ENCODE measurements around the gene MSMP.

MSMP gene

DNA sequence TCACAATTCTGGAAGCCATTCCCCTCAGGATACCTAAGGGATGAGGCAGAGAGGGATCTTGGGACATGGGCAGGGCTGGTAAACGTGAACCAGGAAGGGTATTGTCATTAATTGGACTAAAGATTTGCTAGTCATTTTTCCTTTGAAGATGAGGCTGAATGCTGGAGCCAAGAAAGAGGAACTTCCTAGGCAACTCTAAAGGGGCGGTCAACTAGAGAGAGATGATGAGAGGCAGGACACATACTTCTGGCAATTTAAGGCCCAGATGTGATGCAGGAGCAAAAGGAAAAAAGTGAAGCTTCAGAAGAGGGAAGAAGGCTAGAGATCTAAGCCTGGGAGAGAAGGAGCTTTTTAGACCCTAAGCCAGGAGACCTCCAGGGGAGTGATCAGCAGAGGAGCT is 10.6 kb downstream of the MSMP start:
- no peak for DNase-seq (ENCODE audit: low spot score)

GRCh38 chr9:35741740-35742139 is 12.3 kb downstream of the MSMP start:
- no peak for DNase-seq (ENCODE audit: low spot score)

- DNase-seq (ENCODE audit: low spot score): no peak
These were observed 13.8 kb downstream of the MSMP start for GRCh38 chr9:35740243-35740642.

- DNase-seq (ENCODE audit: low spot score): no peak
These were observed 15.2 kb downstream of the MSMP start for GRCh38 chr9:35738924-35739323.

DNA sequence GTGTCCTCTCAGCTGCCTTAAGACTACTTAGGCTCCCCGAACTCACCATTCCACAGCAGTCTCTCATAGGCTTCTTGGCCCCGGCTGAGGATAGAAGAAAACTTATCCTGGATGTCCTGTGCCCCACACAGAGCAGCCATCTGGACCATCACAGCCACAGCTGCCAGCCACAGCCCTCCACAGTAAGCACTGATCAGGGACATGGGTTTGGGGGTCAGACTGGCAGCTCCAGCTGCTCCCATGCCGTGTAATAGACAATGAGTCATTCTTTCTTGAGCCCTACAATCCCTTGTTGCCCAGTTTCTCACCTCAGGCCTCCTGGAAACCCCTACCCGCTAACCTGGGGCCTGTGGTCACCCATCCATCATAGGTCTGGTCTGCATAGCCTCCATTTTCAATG is 15.9 kb downstream of the MSMP start:
- no peak for DNase-seq (ENCODE audit: low spot score)

- no peak for DNase-seq (ENCODE audit: low spot score)
These were observed 16.9 kb downstream of the MSMP start for GRCh38 chr9:35737143-35737542.

DNA sequence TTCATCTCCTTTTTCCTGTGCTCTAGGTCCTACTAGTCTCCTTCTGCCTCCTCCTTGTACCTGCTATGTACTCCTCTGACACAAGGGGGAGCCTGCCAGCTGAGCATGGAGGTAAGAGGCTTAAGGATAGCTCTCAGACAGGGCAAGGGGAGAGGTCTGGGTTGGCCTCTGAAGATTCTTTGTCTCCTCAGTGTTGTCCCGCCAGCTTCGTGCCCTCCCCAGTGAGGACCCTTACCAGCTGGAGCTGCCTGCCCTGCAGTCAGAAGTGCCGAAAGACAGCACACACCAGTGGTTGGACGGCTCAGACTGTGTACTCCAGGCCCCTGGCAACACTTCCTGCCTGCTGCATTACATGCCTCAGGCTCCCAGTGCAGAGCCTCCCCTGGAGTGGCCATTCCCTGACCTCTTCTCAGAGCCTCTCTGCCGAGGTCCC is 17.9 kb downstream of the MSMP start:
- DNase-seq (ENCODE audit: low spot score): peak; percentile 56

GRCh38 chr9:35734096-35734495 is 20.0 kb downstream of the MSMP start:
- no peak for DNase-seq (ENCODE audit: low spot score)

DNA sequence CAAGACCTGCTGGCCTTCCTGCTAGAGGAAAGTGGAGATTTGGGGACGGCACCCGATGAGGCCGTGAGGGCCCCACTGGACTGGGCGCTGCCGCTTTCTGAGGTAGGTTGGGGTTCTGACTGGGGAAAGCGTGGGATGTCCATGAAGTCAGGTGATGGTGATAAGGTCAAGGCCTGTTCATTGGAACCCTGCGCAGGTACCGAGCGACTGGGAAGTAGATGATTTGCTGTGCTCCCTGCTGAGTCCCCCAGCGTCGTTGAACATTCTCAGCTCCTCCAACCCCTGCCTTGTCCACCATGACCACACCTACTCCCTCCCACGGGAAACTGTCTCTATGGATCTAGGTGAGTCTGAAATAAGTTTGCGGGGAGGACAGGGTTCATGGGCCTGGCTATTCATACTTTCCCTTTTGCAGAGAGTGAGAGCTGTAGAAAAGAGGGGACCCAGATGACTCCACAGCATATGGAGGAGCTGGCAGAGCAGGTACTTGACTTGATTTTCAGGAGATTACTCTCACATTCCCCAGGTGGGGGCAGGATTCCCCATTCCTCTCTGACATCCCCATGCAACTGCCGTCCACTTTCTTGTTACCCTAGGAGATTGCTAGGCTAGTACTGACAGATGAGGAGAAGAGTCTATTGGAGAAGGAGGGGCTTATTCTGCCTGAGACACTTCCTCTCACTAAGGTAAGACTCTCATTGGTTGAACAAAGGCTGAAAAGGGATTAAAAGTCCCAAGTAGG is 21.1 kb downstream of the MSMP start:
- peak; percentile 57 for DNase-seq (ENCODE audit: low spot score)

- DNase-seq (ENCODE audit: low spot score): peak; percentile 97
These were observed 21.8 kb downstream of the MSMP start, which contains the start of the genes CREB3 and TLN1 for GRCh38 chr9:35732185-35732799. Gene CREB3, plus strand, starts transcription at chr9:35732666. Its CDS starts 107 bp downstream, at chr9:35732773. Gene TLN1, minus strand, starts transcription at chr9:35732195. Its CDS starts 6,501 bp downstream, at chr9:35725694.

GRCh38 chr9:35731415-35732184 is 22.5 kb downstream of the MSMP start:
- no peak for DNase-seq (ENCODE audit: low spot score)

GRCh38 chr9:35730486-35730854 is 23.6 kb downstream of the MSMP start:
- DNase-seq (ENCODE audit: low spot score): no peak

DNA sequence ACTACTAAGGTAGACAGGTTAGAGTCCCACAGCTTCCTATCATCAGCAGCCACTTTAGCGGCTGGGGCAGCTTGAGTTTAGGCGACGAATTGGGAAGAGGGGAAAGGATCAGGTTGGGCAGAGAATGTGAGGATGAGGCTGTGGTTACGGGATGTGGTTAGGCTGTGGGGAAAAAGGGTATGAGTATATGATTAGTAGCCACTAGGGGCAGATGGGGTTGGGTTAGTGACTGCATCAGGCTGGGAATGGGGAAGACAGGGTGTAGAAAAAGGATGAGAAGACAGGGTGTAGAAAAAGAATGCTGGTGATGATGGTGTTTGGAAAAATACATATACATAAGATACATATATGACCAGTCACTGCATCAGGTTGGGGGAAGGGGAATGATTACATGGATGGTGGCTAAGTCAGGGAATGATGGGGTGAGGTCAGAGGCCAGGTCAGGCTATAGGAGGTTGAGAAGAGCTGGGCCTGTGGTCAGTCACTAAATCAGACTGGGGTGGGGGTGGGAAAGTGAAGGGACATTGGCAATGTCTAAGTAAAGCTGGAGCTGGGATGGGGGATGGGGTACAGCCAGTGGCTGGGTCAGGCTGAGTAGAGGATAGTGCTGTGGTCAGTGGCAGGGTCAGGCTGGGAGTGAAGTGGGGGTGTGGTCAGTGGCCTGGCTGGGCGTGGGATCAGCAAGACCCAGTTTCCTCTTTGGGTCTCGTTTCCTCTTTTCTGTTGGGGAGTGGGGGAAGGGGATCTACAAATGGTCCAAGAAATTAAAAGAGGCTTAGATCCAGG is 24.2 kb downstream of the MSMP start:
- peak; percentile 36 for DNase-seq (ENCODE audit: low spot score)

DNA sequence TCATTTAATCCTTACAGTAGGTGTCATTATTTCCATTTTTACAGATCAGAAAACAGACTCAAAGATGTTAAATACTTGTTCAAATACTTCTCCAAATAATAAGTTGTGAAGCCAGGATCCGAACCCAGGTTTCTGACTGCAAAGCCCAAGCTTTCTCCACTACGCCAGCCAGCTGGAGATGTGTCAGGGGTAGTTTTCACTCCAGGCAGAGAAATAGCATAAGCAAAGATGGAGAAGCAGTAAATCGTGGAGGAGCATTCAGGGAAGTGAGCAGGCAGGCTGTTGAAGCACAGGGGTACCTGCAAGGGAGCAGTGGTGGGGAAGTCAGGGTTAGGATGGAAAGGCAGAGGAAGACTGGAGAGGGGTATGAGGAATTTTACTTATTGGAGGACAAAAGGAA is 25.0 kb downstream of the MSMP start:
- no peak for DNase-seq (ENCODE audit: low spot score)

- no peak for DNase-seq (ENCODE audit: low spot score)
These were observed 25.8 kb downstream of the MSMP start for GRCh38 chr9:35728041-35728971.

- no peak for DNase-seq (ENCODE audit: low spot score)
These were observed 26.4 kb downstream of the MSMP start for GRCh38 chr9:35727676-35728040.

DNA sequence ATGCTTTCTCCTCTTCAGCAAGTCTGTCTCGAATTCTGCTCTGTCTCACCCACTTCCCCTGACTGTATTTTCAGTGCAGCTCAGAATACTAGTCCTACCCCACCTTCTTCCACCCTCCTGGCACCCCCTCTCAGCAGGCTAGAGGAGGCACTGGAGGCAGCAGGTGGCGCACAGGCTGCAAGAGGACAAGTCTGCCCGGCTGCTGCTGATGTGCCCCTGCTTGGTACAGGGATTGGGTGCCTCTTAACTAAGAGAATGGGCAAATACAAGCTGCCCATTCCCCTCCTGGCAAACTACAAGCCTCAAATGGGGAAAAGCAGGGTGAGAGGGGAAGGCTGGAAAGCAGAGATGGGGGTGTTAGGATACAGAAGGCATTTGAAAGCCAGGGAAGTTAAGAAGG is 27.1 kb downstream of the MSMP start:
- no peak for DNase-seq (ENCODE audit: low spot score)

DNA sequence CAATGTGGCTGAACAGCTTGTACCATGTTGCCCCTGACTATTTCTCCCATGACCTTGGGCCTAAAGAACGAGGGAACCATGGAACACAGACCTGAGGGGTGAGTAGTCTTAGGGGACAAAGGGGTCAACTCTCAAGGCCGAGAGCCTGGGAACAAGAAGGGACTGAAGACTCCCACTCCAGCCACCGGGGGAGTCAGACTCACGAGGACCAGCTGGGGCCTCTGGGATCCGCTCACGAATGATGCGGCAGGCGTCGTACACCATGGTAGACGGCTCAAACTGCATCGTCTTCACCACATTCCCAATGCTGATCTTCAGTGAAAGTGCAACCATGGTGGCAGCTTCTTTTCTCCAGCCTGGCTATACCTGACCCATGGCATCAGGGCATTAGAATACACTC is 28.7 kb downstream of the MSMP start:
- DNase-seq (ENCODE audit: low spot score): no peak

- DNase-seq (ENCODE audit: low spot score): no peak
These were observed 30.2 kb downstream of the MSMP start for GRCh38 chr9:35723908-35724307.

DNA sequence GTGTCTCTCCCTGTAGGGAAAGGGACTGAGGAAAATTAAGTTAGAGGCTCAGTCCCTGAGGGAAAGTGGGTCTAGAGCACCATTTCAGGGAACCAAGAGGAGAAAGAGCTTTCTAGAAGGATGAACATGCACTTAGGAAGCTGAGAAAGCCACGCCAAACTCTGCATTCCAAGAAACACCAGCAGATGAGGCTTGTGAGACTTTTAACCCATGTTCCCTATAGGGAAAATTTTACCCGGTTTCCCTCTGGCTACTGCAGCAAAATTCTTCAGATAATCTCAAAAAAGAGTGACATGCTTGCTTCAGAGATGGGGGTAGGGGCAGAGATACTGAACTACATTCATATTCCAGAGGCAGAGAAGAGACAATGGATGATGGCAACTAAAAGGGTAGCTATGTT is 30.6 kb downstream of the MSMP start:
- no peak for DNase-seq (ENCODE audit: low spot score)

DNA sequence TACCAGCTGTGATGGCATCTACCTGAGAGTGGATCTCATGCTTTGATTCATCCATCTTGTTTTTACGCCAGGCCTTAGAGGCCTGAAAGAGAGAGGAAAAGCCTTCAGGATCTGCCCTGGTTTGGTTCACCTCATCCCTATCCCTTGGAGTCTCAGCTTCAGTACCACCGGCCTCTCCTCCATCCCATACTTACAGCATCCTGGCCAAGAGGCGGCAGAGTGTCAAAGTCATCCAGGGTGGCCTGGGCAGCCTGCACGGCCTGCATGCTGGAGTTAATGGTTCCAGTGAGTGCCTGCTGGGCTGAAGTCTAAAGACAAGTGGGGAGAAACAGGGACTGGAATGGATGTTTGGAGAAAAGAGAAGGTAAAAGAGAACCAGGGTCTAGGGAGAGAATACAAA is 34.5 kb downstream of the MSMP start:
- DNase-seq (ENCODE audit: low spot score): no peak

All from LoVo (cell line).